GM18526 (cell line): Measurements from ENCODE around the gene SSPN.

ENCODE experiments used
- POLR2A ChIP-seq: IDR thresholded peaks from 3 replicates; pipeline ENCODE4 v1.6.1; 2011; ENCODE audit not compliant: insufficient read length; ENCODE audit errors: extremely low read depth

The SSPN gene

DNA sequence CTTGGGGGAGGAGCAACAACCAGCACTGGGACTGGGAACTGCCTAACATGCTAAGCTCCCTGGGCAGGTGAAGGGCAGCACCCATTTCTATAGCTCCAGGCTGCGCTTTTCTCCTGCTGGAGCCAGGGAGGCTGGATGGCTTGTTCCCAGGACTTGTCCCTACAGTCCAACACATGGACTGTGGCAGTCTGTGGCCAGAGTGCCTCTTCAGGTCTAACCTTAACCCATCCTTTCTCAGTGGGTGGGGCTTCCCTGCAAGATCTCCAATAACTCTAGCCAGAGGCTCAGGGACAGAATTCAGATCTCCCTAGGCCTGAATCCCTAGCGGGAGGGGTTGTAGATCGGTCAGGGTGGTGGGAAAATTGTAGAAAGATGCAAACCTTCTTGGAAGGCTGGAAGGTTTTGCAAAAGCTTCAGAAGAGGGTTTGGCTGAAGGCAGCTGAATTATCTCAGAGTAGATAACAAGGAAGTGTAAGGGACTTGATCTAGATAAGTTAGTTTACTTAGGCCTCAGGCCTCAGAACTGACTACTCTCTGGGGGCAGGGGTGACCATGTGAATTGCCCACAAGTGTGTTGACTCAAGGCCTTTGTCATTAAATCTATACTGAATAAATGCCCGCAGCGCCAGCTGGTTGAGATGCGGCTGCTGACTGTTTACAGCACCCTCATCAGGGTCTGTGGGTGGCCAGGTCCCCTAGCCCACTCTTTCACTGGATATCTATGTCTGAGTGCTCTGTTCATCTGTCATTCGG, 60.7 kb downstream of the SSPN start:
- no peak for TF ChIP-seq POLR2A

DNA sequence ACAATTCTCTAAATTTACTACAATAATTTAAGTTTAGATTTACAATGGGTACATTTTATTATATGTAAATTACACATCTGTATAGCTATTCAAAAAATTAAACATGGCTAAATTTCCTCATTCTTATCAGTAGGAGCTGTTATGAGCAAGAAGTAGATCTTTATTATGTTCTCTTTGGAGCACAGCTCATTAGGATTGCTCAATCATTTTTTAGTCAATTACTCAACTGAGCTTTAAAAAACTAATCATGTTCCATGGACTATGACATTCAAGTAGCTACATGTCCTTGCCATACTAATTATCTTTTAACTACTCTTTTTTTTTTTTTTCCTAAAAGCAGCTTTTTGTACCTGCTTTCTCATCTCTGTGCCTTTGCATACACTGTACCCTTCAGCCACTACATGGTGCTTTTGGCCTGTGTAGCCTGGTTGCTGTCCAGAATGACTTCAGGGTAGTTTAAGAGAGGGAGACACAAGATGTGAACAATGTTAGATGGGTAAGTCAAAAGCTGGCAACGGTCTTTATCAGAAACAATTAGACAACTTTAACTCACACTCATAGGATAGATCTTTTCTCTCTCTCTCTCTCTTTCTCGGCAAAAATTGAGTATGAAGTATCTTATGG, 69.0 kb downstream of the SSPN start:
- no peak for TF ChIP-seq POLR2A

DNA sequence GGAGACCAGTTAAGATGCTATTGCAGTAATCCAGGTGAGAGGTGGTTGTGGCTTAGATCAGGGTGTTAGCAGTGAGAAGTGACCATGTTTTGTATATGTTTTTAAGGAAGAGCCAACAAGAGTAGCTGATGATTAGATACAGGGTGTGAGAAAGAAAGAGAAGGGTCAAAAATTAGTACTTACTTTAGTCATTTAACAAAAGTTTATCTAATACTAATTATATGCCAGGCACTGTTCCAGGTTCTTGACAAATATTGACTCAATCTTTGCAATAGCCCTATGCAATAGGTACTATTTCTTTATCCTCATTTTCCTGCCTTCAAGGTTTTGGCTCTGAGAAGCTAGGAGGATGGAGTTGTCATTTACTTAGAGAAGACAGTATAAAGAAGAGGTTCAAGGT, 70.2 kb downstream of the SSPN start:
- no peak for TF ChIP-seq POLR2A

DNA sequence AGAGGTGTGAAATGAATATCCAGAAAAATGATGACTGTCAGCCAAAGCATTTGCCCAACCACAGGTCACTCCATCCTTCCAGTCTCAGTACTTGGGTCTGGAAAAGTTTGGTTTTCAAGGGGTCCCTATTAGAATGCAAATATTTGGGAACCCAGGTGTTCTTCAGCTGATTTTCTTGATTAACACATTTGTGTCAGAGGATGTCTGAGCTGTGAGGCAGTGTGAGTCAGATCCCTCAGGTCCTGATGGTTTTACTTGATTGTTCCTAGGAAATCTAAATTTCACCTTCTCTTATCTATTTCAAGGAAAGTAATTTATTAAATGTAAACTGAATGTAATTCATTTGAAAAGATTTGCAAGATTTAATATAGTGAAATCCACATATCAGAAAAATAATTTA, 71.5 kb downstream of the SSPN start:
- TF ChIP-seq POLR2A: no peak

DNA sequence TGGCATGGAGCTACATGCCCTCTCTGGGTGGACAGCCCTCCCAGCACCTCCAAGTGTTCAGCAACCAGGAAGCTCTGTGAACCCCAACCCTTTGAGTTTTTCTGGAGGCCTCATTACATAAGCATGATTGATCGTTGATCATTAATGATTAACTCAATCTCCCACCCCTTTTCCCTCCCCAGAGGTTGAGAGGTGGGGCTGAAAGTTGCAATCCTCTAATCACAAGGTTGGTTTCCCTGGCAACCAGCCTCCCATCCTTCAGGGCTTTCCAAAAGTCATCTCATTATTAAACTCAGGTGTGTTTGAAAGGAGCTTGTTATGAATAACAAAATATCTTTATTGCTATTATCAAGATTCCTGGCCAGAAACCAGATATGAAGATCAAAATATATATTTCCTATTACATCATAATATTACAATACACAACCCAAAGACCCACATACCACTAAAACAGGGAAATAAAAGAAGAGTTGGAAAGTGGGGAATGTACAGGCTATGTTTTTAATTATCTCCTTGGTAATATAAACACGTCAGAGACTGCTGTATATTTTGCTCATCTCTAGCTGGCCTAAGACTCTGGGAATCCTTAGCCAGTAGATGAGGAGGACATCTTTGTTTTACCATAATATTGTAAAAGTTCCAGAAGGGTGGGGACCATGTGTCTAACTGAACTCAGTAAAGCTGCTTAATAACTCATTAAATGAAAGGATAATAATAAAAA, 73.6 kb downstream of the SSPN start:
- TF ChIP-seq POLR2A: no peak

DNA sequence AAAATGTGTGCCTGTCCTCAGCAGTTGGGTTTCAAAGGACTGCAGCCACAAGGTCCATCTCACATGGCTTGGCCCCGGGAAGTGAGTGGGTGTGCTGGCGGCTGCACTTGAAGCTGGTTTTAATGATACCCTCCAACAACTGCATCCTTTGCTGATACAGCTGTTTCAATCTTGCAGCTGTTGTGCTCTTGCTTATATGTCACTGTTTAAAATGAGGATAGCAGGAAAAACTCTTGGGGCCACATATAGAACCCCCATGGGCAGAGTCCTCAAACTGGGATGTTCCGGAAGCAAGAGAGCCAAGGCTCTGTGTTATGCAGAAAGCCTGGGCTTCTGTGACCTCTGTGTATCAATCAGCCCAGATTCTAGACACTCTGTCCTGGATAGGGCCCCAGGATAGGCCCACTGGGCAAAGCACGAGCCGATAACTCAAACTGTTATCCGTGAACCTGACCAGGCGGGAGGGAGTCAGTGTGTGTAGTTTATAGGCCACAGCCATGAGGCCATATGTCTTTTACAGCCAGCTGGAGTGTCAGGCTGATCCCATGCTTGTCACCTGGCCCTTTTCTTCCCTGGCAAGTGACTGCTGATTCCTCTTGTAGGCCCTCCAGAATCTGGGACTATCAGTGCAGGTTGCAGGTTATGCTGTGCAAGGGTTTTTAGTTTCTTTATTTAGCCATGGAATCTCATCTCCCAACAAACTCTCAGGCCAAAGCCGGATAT, 74.3 kb downstream of the SSPN start:
- TF ChIP-seq POLR2A: no peak

DNA sequence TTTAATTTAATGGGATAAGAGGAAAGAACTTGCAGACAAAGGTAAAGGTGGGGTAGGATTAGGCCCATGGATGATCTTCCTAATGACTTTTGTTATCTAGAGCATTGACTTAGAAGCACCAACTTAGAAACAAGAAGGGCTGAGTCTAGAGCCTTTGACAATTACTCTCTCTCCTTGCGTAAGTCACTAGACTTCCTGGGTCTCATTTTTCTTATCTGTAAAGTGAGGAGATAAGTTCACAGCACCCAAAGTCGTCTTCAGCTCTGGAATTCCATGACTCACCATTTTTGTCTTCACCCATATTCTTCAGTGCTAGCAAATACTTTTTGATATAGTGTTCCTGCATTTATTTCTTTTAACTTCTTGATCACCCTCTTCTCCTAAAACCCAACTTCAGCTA, 75.7 kb downstream of the SSPN start:
- no peak for TF ChIP-seq POLR2A

DNA sequence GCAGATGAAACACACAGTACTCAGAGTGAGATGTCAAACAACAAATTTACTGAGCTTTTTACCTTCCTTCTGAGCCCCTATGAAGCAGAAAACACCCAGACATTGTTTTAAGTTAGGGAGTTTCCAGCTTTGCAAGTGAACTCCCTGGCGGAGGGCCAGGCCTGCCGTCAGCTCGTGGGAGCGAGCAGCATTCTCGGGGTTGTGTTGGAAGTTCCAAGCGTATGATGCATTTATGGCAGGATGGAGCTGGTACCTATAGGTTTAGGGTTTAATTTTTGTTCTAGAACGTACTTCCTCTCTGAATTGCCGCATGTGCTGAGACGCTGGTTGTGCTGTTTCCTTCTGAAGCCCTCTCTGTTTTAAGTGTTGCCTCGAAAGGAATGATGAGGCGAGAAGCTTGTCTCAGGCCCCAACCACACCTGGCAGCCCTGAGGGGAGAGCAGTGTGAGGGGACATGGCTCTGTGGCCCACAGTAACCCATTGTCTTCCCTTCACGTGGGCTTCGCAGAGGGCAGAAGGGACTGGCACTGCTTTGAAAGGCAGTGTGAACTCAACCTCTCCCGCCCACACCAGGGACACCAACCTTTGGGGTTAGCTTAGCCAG, 76.6 kb downstream of the SSPN start:
- TF ChIP-seq POLR2A: no peak

DNA sequence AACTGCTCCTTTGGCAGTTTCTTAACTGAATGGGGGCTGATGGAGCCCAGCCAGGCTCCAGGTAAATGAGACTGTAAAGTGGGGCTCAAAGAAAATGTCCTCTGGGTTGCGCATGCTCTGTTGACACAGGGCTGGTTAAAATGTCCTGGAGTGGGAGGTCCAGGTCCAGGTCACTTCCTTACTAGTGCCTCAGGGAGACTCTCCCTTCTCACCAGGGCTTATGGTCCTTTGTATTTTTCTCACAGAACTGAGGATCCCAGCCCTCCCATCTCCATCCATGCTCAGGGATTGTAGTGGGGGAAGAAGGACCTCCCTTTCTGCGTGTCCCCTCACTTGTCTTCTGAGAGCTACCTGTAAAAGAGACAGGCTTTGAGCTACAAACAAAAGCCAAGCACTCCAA, 77.5 kb downstream of the SSPN start:
- TF ChIP-seq POLR2A: no peak

DNA sequence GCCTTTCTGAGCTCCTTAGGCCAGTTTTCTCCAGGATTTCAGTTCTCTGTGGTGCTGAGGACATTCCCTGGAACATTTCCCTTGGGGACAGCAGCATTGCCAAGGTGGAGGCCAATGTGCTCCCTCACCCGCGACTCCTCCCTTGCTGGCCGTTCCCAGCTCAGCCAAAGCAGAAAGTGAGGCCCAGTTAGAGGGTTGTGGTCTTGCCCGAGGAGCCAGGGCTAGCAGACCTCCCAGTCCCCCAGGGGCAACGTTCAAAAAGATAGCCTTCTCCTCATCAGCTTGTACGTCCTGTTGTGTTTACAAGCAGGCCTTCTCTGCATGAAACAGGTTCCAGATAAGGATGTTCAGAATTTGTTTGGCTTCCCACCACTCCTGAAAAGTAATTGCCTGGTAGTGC, 78.4 kb downstream of the SSPN start:
- TF ChIP-seq POLR2A: no peak

DNA sequence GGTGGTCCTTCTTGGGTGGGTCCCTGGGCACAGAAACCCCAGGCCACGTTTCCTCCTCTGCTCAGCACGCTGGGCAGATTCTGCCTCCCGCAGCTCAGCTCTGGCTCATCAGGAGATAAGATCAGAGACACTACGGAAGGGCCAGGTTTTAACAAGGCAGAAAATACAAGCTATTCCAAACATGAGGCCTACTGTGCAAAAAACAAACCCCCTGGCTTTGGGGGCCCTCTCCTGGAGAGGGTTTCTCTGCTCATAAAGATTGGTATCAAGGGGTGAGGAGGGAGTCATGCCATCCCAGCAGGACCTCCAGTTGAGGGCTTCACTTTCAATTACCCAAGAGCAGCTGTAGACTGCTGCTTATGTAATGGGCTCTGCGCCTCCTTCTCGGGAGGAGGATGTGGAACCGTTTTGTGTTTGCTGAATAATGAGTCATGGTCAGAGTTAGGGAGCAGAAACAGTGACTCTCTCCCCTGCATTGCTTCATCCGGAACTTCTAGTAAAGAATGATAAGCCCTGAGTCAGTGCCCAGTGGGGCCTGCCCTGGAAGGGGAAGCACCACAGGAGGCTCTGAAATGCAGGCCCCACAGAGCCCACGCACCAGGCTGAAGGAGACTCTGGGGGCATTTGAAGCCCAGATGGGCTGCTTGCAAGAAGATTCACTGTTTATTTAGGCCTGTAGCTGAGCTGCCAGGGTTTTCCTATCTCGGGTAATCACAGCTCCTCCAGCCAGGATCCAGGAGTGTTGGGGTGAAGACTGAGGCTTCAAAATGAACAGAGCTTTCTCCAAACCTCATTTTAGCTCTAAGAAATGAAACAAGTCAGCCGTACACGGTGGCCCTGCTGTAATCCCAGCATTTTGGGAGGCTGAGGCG, 79.3 kb downstream of the SSPN start:
- TF ChIP-seq POLR2A: no peak

DNA sequence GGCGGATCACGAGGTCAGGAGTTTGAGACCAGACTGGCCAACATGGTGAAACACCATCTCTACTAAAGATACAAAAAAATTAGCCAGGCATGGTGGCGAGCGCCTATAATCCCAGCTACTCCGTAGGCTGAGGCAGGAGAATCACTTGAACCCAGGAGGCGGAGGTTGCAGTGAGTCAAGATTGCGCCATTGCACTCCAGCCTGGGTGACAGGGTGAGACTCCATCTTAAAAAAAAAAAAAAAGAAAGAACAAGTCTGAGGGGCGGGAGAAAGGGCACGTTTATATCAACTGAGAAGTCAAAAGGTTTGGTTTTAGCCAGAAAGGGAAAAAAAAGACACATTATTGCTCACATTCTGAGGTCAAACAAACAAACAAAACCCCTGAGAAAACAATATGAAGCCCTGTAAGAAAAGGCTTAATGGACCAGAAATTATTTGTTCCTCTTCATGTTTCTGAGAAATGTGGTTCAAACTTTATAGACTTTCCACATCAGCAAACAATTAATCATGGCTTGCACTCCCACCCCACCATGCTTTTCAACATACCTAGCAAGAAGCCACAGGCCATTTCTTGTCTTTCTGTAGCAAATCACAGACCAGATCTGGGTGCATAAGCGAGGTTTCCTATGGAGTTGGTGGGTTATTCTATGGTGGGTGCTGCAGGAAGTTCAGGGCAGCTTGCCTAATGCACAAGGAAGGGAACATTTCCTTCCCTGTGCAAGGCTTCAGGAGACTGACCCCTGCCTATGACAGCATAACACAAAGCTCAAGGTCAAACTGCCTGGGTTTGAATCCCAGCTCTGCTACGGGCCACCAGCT, 80.1 kb downstream of the SSPN start:
- TF ChIP-seq POLR2A: no peak

DNA sequence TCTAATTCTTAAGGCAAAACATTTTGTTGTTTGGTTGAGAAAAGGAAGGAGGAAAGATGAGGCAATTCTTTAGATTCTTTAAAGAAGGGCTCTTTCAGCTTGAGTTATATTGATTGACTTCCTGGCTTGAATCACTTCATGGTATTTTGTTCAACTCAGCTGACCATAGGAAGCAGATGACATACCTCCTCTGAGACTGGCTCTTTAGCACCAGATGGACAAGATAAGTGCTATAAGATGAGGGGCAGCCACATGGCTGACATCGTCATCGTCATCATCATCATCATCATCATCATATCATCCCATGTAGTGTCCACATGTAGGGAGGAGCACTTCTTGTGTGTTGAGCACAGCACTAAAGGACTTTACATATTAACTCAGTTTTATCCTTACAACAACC, 81.3 kb downstream of the SSPN start:
- no peak for TF ChIP-seq POLR2A
